Measurements from ENCODE around the gene RGL1.

Gene RGL1

DNA sequence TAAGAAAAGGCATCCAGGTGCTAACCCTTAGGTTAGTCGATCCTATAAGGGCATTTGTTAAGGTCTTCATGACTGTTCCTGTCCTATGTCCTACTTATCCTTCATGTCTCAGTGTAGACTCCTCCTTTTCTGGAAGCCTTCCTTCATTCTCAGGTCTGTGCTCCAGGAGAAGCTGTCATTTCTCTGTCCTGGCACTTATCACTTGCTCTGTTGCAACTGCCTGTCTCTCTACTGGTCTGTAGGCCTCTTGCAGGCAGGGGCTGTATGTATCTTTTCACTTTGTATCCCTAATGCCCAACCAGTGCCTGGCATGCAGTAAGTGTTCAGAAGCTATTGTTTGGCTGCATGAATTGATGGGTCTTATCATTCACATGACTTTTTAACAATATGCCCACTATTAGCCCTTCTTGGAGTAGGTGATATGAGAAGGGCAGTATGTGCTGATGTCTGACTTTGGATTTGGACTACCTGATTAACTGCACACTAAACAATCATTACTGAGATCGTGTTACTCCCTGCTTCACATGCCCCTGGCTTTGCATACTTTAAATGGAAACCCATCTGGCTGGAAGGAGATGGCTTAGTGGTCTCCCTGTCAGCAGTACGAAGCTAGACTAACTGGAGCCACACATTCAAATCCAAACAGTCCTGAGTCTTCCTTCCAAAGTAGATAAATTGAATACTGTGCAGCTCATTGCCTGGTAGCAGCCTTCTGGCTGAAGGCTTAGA, 88.8 kb downstream of the RGL1 start:
- no peak for DNase-seq

DNA sequence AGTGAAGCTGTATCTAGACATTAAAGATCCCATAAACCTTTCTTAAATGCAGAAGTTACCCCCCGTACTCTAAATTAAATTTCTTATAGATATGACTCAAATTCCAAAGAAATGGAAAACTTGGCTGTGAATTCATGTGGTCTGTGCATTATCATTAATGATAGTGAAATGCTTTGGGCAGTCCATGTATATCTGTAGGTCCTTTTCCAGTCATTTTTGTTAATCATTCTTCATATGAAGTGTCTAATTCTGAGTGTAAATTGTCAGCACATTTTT, 89.3 kb downstream of the RGL1 start:
- no peak for DNase-seq

DNA sequence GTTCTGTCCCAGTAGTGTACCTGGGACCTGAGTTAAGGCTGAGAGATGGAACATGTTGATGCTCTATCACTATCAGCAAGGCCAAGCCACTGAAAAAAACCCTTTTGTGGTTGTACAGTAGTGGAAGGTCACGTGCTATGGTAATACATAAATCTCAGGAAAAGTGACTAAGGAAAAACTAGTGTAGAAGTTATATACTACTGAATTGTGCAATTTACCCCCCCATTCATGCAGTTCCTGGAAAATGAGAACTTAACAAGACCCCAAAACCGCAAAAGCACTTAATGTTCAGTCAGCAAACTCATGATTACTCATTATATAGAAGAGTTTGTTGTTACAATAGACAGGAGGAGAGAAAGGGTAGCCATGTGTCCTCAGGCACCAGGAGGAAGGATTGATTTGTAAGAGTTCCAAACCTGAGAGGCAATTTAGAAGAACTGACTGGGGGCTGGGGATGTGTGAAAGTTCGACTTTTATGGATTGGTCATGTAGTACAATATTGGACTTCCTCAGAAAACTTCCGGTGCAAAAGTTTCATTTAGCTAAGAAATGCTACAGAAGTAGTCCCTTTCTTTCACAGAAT, 91.6 kb downstream of the RGL1 start:
- no peak for DNase-seq

DNA sequence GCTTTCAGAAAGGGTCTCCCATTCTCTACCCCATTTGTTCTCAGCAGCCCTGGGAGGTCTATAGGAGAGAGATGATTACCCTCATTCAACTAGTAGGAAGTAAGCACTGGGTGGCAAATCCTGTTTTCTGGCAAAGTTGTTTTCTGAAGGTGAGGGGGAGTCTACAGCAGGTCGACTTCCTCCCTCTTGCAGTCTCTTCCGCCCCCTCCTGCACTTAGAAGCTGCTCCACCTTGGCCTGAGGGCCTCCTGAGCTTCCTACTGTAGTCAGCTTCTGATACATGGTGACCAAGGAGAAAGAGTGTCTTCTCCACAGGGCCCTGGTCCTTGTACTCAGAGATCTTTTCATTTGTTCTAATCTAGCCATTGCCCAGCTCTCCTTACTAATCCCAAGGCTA, 93.1 kb downstream of the RGL1 start:
- no peak for DNase-seq

DNA sequence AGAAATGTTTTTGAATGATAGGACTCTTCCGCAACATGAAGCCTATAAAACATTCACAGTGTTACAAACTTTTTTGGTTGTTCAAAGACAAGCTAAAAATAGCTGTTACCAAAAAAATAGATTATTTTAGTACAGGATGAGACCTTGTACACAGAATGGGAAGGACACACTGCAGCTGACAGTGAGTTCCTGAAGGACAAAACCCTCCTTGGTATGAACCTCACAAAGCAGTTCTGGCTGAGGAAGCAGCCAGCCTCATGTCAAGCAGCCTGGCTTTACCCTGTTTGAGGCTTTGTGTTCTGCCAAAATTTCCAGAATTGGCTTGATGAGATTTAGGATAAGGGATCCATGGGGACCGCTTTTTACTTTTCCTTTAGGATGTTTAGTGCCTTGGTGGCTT, 93.7 kb downstream of the RGL1 start:
- DNase-seq, result no peak

DNA sequence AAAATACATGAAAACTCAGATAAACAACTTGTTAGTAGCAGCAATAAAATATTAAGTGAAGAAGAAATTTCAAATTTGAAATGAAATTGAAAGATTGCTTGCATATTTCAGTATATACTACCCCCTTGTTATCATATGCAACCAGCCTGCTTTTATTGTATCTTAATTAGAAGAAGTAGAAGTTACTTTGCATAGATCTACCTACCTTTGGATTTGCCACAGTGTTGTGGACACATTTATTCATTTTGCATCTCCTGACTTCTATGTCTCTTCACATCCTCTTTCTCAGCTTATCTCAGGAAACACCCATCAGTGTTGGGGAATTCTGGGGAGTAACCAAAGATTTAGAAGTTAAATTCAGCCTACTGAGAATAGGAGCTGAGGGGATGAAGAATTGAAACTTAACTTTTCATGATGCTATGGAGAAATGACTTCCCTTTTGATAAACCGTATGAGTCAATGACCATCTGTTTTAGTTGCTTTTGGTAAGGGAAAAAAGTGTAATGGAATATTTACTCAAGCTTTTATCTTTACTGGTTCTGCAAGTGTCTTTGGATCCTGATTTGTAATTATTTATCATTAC, 96.9 kb downstream of the RGL1 start:
- DNase-seq, result no peak

DNA sequence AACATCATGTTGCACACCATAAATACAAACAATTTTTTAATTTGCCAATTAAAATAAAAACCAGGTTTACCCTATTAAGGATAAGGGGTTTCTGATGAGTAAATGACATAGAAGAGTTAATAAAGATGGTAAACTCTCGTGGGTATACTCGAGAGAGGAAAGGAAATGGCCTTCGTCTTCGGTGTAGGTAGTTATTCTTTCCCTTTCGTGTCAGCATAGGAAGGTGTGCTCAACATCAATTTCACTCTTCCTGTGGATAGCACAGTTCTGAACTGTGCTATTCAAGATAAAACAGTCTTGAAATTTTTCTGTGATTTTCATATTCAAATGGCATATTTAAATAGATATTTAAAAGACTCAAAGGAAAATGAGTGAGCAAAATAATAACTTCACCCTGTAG, 98.2 kb downstream of the RGL1 start:
- DNase-seq, result no peak

DNA sequence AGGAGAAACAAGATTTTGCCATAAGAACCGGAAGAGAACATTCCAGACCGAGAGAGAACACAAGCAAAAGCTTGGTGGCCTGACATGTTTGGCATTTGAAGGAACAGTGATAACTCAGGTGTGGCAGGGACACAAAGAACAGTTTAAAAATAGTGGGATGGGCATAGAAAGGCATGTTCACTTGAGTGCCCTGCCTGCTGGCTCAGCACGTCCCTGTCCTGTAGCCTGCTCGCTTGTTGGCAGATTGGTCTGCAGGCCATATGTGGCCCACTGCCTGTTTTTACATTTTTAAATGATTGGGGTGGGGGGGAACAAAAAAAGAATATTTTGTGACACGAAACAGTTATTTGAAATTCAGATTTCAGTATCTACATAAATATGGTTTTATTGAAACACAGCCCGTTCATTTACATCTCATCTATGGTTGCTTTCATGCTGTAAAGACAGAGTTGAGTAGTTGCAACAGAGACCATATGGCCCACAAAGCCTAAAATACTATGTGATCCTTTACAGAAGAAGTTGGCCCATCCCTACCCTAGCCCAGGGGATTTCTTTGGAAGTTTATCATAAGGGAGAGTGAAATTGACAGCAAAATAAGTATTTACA, 100.7 kb downstream of the RGL1 start:
- DNase-seq, result no peak

DNA sequence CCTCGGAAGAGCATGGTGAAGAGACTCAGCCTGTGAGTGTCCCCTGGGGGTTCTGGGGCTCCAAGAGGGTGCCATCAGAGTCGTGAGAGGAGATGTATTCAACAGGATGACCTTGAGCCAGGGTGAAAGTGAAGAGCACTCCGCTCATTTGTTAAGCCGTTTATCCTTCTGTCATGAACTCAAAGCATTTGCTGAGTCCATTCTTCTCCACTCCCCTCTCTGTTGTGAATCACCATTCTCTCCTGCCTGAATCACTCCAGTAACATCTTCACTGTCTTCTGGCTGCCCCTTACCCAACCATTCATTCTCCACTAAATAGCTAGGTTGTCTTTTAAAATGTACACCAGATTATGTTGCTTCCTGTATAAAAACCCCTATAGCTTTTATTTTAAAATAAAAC, 102.2 kb downstream of the RGL1 start:
- no peak for DNase-seq

DNA sequence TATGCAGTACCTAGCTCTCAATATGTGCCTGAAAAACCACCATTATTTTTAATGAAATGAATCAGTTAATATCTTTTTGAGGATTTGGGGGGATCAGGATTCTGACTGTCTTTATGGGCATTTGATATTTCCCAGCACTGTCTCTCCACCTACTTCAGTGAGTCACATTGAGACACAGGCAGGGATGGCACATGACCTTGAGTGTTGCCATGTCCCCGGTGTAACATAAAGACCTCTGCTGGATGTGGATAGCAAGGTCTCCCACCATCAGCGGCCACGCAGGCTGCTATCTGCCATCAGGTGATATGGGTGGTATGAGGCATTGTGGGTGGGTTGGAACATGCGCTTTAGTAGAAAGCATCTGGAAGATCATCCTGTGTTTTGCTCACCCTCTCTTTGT, 103.2 kb downstream of the RGL1 start:
- DNase-seq, result no peak

DNA sequence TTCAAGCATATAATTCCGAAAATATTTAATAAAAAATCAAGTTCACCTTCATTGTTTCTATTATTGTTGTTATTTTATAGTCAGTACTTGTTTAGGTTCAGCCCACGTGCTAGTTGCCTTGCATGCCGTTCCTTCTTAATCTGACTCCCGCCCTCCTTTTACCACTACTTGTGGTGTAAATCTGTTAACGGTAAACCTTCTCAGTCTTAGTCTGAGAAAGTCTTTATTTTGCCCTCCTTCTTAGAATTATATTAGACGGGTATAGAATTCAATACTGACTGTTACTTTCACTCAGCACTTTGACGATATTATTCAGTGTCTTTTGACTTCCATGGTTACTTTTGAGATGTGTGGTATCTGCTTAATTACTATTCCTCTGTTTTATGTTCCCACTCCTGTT, 104.8 kb downstream of the RGL1 start:
- DNase-seq, result no peak

DNA sequence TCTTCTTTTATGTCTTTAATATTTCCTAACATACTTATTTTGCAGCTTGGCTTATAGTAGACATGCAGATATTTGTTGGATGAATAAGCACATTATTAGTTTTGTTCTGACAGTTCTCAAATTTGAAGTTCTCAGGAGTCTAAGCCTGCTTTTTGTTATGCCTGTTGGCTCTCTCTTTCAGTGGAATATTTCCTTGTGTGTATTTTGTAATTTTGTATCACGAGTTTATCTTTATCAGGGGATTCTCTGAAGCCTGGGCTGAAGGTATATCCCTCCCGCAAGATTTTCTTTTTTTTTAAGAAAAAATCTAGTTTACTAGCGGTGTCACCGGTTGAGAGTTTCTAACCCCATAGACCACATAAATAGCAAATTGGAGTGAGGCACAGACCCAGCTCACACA, 105.9 kb downstream of the RGL1 start:
- no peak for DNase-seq

DNA sequence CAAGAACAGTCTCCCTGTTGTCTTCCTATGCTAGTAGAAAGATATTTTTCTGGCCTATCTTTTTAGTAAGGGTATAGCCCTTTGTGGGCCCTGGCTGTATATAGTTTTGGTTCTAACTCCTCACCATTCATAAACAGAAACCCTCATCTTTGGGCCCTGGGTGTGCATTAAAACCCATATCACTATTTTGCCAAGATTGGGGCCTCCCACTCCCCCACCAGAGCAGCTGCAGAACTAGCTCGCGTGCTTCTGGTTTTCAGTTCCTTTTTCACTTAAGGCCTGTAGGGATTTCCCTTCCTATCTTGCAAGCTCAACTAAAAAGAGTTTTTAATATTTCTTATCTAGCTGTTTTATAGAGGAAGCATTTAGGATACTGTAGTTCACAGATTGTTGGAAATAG, 106.4 kb downstream of the RGL1 start:
- peak in 1 of 2 donors; percentile 52 for DNase-seq

DNA sequence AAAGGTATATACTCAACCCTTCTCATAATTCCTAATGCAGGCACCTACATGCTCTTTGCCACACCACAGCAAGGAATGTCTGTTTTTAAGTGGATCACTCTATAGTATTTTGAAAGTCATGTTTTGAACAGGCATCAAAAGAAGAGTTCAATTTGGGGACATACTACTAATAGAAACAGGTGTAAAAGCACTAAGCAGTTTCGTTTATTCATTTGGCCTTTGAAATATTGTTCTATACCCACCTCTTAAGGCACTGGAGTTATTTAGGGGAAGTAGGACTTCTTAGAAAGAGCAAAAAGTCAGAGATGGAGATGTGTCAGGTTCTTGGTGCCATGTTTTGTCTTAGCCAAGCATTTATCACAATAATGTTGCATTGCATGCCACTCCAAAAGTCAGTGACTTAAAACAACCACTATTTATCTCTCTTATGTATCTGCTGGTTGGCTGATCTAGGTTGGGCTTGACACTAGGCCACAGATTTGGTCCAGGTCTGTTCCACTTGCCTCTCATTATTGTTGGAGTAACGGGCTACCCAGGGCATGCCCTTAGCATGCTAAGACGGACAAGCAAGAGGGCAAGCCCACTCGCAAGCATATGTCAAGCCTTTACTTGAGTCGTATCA, 107.5 kb downstream of the RGL1 start:
- no peak for DNase-seq

DNA sequence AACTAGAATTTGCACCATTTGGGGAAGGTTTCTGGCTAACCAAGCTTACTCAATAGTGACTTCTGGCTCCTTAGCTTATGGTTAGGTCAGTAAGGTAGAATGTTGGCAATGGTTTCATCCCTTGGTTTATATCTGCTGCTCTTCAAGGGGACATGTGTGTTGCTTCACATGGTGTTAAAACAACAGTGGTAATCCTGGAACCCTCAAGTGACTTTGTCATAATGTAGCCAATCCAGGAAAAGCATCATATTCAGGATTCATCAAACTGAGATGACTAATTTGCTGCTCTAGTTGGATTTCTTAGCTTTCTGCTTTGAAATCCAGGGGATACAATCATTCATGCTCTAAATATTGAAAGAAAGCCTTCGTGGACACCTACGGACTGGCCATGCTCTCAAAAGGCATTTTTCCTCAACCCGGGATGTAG, 108.7 kb downstream of the RGL1 start:
- no peak for DNase-seq

DNA sequence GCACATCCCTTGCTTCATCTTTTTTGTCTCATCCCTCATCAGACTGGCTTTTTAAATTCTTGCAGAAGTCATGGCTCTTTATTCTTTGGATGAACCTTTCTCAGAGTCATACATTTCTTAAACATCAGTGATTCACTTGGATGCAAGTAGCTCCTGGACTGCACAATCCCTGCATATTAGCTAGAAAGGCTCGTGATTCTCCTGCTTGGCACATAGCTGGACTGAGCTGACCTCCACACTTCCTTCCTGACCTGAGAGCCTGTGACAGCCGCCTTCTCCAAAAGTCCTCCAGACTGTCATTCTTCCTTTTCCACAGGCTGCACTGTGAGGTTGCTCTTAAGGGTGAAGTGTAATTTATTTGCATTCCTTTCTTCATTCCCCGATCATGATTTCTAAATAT, 109.4 kb downstream of the RGL1 start:
- DNase-seq, result no peak

DNA sequence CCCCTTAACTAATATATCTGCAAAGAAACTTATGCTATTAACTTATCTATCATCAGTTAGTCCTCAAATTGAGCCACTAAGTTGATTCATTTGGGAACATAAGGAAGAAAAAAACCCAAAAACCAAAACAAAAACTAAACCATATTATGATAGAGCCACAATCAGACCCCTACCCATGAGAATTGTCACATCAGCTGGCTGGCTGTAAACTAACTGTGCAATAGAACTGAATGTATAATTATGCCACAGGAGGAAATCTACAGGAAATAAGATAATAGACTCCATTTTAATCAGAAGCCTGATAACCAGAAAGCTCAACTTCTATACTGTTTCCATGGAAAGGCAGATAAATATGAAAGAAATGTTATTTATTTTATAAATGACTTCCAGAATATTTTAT, 110.0 kb downstream of the RGL1 start:
- DNase-seq, result no peak

DNA sequence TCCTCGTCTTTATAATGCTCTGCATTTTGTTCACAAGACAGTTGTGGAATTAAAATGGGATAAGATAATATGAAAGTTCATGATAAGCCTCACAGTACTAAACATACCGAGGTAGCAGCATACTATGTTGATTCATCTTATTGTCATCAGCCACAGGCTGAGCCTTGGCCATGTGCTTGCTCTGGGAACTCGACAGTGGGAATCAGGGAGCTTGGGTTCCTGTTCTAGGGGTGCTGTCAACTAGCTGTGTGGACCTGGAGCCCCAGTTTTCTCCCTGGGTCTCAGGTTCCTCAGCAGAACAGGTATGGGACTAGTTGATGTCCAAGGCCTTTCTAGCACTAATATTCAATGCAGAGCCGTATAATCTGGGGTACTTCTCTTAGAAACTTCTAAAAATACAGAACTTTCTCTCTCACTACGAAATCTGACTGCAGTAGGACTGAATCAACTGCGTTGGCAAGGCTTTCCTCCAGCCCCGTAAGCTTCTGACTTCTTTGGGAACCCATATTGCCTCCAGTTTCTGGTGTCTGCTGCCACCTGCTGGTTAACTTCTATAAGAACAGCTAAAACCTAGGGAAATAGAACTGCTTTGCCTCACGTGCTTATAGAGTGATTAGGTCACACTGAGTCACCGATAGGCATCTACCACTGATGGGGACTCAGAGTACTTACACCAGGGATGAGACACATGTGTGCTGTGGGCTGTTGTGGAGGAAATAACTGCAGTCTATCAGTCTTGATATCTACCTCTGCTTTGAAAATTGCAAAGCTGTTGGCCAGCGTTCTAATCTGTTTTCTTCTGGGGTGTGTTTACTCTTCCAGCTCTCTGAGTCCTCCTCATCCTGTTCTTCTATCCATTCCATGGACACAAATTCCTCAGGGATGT, 110.9 kb downstream of the RGL1 start:
- DNase-seq, result peak; percentile 70 to 85

DNA sequence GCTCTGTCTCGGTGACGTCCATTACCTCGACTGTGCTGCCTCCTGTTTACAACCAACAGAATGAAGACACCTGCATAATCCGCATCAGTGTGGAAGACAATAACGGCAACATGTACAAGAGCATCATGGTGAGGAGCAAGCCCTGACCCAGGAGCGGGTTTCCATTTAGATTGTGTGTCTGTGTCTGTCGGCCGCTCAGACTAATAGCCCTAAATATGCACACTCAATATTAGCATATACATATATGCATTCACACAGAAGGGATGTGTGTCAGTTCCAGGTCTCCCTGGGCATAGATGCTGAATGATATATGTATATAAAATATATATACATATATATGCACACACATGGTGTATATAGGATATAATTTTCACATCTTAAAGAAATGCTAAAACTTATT, 111.7 kb downstream of the RGL1 start:
- DNase-seq, result no peak

DNA sequence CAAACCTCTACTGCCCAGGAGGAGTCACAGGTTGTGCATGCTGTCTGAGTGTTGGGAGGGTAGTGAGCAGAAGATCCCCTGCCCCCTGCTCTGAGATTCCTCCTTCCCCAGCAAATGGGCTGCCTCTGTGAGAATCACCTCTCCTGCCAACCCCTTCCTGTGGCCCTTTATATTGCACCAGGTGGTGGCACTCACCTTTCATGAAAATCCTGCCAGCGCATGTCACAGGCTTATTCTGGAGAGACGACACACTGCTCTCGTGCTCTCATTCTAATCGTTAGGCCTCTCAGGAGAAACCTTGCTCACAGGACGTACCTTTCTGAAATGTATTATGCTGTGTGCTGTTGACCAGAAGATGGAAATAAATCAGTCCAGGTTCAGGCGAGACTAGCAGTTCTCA, 113.7 kb downstream of the RGL1 start:
- DNase-seq, result no peak

DNA sequence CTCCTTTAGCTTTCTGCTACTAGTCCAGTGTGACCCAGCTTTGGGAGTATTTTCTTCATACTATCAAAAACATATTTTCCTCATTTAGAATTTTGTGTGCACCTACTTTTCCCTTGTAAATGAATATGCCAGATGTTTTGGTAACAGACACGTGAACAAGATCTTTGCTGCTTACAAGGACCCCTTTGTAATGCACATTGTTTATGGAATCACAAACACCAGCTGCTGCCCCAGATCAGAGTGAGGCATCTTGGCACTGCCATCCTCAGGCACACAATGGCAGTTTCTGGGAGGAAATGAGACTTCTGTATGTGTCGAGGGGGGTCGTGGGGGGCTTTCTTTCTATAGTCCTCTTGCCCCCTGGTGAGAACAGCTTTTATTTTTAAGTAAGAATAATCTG, 115.7 kb downstream of the RGL1 start:
- no peak for DNase-seq

DNA sequence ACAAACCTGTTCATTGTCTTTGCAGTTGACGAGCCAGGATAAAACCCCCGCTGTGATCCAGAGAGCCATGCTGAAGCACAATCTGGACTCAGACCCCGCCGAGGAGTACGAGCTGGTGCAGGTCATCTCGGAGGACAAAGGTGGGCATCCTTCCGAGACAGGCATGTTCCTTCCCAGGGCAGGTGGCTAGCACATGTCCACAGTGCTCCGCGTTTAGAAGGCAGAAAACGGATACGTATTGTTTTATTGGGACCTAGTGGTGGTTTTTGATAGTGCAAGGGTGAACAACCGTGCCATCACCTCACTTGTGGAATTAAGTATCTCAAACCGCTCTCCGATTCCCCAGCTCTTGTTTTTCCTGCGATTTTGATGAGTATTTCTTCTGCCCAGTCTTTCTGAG, 117.3 kb downstream of the RGL1 start:
- DNase-seq, result no peak

DNA sequence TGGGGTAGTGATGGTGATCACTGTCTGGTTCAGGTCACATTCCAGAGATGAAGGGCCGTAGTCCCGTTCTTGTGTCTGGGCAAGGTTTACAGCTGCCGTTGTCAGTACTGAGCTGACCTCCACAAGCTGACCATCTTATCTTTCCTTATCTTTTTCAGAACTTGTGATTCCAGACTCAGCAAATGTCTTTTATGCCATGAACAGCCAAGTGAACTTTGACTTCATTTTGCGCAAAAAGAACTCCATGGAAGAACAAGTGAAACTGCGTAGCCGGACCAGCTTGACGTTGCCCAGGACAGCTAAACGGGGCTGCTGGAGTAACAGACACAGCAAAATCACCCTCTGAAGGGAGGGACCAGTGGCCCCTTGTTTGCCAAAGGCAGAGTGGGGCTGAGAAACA, 121.0 kb downstream of the RGL1 start:
- DNase-seq, result no peak

All from CD4-positive, alpha-beta T cell treated with Interleukin-1 beta for 1 hour (primary cell).